ENCODE results near the gene SVIL.

DNA sequence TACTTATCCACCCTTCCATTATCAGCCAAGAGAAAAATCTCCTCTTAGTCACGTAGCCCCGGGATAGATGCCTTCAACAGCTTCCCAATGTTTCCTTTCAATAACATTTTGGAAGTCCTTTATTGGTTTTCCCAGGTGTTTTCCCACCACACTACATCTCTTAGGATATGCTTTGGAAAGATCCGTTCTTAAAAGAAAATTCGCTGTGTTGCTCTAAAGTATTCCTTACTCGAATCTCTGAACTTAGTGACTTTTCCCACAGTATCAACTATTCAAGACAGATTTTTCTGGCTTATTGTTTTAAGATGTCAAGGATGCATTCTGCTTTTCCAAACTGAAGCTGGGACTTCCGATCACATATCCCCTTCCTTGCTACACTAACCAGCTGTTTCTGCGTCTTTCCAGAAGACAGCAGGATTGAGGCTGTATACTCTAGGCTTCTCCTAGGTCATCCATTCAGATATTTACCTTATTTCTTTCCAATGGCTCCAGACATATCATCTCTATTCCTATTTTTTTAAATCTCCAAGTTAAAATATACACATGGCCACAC lies 36.5 kb upstream of the SVIL start:
- TF ChIP-seq POLR2A (IDR thresholded peaks at IDR 0.05): no peak
- TF ChIP-seq CTCF (IDR thresholded peaks at IDR 0.05): no peak
- no peak for TF ChIP-seq POLR2AphosphoS5 (IDR thresholded peaks at IDR 0.05)
